WERI-Rb-1 (cell line): ENCODE data around the gene CNFN.

ENCODE experiments used
- DNase-seq: peaks from one replicate; pipeline ENCODE4 v3.0.0-alpha.2; 2020
- H3K27ac ChIP-seq: fragments of 250-450 bp; sonication (Bioruptor Pico); 2 replicates; pipeline ENCODE4 v1.5.1; 2020; ENCODE audit warnings: mild to moderate bottlenecking, moderate library complexity
- H3K27me3 ChIP-seq: fragments of 250-450 bp; sonication (Bioruptor Pico); 2 replicates; pipeline ENCODE4 v1.5.1; 2021; ENCODE audit warnings: mild to moderate bottlenecking, low read depth, moderate library complexity; ENCODE audit not compliant: insufficient read depth, severe bottlenecking
- H3K36me3 ChIP-seq: fragments of 250-450 bp; sonication (Bioruptor Pico); 2 replicates; pipeline ENCODE4 v1.5.1; 2020; ENCODE audit warnings: mild to moderate bottlenecking, moderate library complexity
- H3K4me3 ChIP-seq: 2 replicates; pipeline ENCODE4 v1.5.1; 2011; ENCODE audit warnings: low read depth, mild to moderate bottlenecking, control low read depth, low read length
- H3K9me3 ChIP-seq: fragments of 250-450 bp; sonication (Bioruptor Pico); 2 replicates; pipeline ENCODE4 v1.5.1; 2021; ENCODE audit warnings: mild to moderate bottlenecking, moderate library complexity; ENCODE audit not compliant: severe bottlenecking
- TF ChIP-seq, protein P1 (sequence below): IDR thresholded peaks from 2 replicates; pipeline ENCODE4 v1.5.1; 2011; ENCODE audit warnings: low read depth, mild to moderate bottlenecking, control low read depth, inconsistent platforms, low read length

The CNFN gene

DNA sequence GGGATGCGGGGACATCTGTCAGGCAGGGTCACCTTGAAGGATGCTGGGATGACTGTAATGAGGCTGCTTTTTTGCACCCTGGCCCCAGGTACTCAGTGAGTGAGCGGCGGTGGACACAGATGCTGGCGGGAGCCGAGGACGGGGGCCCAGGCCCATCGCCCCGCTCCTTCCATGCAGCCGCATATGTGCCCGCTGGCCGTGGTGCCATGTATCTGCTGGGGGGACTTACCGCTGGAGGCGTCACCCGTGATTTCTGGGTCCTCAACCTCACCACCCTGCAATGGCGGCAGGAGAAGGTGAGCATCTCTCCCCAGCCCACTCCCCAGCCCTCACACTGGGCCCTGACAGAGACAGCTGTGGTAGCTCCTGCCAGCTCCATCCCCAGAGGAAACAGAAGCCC is 33.4 kb downstream of the CNFN start:
- Histone ChIP-seq H3K36me3 (peaks cover 23% of the 10 kb centered on the region), H3K4me3 (no peak overlapping the region), H3K9me3 (no peaks in the 10 kb centered on the region), H3K27ac (no peak overlapping the region), H3K27me3 (no peaks in the 10 kb centered on the region)
- TF ChIP-seq, protein P1, sequence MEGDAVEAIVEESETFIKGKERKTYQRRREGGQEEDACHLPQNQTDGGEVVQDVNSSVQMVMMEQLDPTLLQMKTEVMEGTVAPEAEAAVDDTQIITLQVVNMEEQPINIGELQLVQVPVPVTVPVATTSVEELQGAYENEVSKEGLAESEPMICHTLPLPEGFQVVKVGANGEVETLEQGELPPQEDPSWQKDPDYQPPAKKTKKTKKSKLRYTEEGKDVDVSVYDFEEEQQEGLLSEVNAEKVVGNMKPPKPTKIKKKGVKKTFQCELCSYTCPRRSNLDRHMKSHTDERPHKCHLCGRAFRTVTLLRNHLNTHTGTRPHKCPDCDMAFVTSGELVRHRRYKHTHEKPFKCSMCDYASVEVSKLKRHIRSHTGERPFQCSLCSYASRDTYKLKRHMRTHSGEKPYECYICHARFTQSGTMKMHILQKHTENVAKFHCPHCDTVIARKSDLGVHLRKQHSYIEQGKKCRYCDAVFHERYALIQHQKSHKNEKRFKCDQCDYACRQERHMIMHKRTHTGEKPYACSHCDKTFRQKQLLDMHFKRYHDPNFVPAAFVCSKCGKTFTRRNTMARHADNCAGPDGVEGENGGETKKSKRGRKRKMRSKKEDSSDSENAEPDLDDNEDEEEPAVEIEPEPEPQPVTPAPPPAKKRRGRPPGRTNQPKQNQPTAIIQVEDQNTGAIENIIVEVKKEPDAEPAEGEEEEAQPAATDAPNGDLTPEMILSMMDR, result no peak
- no peak for DNase-seq

DNA sequence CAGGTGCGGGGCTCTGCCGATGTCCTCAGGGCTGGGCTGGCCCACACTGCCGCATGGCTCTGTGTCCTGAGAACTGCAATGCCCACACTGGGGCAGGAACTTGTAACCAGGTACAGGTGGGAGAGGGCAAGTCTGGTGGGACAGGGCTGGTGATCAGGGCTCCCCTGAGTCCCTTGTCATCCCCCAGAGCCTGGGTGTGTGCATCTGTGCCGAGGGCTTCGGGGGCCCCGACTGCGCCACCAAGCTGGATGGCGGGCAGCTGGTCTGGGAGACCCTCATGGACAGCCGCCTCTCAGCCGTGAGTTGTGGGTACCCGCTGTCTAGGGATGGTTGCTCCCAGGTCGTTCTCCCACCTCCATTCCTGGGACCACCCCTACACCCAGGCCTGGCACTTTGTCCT is 34.2 kb downstream of the CNFN start:
- no peaks in the 10 kb centered on the region for H3K9me3 ChIP-seq

DNA sequence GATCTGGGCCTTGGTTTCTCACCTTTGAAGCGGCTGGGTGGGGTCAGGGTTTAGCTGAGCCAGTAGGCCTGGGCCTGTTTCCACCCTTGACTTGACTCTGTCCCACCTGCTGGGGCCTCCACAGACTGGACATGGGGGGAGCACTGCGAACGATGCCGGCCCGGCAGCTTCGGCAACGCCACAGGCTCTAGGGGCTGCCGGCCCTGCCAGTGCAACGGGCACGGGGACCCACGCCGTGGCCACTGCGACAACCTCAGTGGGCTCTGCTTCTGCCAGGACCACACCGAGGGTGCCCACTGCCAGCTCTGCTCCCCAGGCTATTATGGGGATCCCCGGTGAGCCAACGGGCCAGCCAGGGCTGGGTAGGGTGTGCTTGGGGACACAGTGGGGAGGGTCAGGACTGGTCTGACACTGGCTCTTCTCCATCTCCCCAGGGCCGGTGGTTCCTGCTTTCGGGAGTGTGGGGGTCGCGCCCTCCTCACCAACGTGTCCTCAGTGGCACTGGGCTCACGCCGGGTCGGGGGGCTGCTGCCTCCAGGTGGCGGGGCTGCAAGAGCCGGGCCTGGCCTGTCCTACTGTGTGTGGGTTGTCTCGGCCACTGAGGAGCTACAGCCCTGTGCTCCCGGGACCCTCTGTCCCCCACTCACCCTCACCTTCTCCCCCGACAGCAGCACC is 36.6 kb downstream of the CNFN start:
- TF ChIP-seq, protein P1, result no peak
- no peaks in the 10 kb centered on the region for H3K27me3 ChIP-seq
- no peak overlapping the region for H3K27ac ChIP-seq
- peaks cover 24% of the 10 kb centered on the region for H3K36me3 ChIP-seq
- H3K9me3 ChIP-seq, result no peaks in the 10 kb centered on the region
- no peak overlapping the region for H3K4me3 ChIP-seq
- no peak for DNase-seq

More for the DNA sequence above, 34.2 kb downstream of the CNFN start:
- Histone ChIP-seq H3K4me3 (no peak overlapping the region), H3K36me3 (peaks cover 26% of the 10 kb centered on the region), H3K27me3 (no peaks in the 10 kb centered on the region), H3K27ac (no peak overlapping the region)
- DNase-seq, result no peak
- TF ChIP-seq, protein P1, result no peak

DNA sequence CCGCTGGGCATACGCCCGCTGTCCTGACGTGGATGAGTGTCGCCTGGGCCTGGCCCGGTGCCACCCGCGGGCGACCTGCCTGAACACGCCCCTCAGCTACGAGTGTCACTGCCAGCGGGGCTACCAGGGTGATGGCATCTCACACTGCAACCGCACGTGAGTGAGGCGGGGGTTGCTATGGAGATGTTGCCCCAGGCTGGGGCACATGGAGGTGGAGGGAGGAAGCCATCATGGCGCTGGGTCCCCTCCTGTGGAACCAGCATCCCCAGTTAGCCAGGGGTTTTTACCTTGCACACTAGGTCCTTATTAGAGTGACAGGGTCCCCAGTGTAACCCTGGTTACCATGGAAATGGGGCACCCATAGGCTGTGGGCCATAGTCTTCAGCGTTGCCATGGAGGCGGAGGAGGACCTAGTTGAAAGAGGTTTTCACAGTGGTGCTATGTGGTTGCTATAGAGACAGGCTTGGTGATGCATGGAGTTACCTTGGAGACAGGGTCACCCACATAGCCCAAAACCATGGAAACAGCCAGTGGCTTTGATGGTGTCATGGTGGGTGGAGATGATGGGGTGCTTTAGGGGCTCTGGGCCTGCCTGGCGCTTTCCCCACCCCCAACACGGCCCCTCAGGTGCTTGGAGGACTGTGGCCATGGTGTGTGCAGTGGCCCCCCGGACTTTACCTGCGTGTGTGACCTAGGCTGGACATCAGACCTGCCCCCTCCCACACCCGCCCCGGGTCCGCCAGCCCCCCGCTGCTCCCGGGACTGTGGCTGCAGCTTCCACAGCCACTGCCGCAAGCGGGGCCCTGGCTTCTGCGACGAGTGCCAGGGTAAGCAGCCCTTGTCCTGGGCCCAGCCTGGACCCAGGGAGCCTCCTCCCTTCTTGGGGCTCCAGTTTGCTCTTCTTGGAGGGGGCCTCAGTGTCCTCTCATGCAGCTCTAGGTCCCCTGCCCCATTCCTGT is 37.5 kb downstream of the CNFN start:
- no peak for DNase-seq
- H3K4me3 ChIP-seq, result no peak overlapping the region
- peaks cover 18% of the 10 kb centered on the region for H3K36me3 ChIP-seq
- H3K9me3 ChIP-seq, result no peaks in the 10 kb centered on the region
- no peak overlapping the region for H3K27ac ChIP-seq
- TF ChIP-seq, protein P1, result no peak
- H3K27me3 ChIP-seq, result no peaks in the 10 kb centered on the region

DNA sequence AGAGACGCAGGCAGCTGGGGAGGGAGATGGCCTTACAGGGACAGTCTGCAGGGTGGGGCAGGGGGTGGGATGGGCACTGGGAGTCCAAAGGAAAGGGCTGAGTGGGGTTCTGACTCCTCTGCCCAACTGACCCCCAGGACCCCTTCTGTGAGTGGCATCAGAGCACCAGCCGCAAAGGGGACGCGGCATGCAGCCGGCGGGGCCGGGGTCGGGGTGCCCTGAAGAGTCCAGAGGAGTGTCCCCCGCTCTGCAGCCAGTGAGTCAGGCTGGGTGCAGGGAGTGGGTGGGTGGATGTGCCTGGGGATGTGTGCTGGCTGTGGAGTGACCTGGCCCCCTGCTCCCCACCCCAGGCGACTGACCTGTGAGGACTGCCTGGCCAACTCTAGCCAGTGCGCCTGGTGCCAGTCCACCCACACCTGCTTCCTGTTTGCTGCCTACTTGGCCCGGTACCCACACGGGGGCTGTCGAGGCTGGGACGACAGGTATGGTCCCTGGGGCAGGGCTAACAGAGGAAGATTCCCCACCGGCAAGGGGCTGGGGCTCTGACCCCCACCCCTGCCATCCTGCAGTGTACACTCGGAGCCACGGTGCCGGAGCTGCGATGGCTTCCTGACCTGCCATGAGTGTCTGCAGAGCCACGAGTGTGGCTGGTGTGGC is 38.9 kb downstream of the CNFN start:
- no peak overlapping the region for H3K27ac ChIP-seq
- no peaks in the 10 kb centered on the region for H3K27me3 ChIP-seq
- no peak for DNase-seq
- TF ChIP-seq, protein P1, result no peak
- H3K4me3 ChIP-seq, result no peak overlapping the region
- H3K36me3 ChIP-seq, result peaks cover 8% of the 10 kb centered on the region
- no peaks in the 10 kb centered on the region for H3K9me3 ChIP-seq
